ENCODE data around the gene TEX264. TPM values are rescaled to one million over a fixed set of nuclear protein-coding genes. Genes with fewer than 3 reads are reported as not detected.
A peak's percentile ranks its signal among the peaks of the same experiment; 100 is the strongest.

TEX264 gene
- polyA plus RNA-seq, 1 donor (not counting 4 experiments of a cell fraction or from before 2014, with no cell fraction given) = 35.8 TPM

GRCh38 chr3:51729042-51729633 lies 58.1 kb downstream of the TEX264 start:
- no peak overlapping the region for H3K9ac ChIP-seq (ENCODE audit: control insufficient read depth, extremely low read depth, insufficient read depth, low read length)
- dilution Hi-C loops (cut with MboI; ENCODE audit: extremely low pct_ligation_motif_present, low sequenced_read_pairs) = loop anchor here (5.0 kb wide), 1 partner anchor 48 kb away; the partner anchor contains the start of gene IQCF6
- no peaks in the 10 kb centered on the region for H3K27me3 ChIP-seq (ENCODE audit: control insufficient read depth, extremely low read depth, insufficient read depth, low read length)
- no peak overlapping the region for H3K4me3 ChIP-seq (ENCODE audit: control insufficient read depth in 2 of 3, extremely low read depth in 1 of 3, insufficient read depth in 2 of 3, low read depth in 1 of 3, low read length in 3 of 3)
- H3K4me1 ChIP-seq (ENCODE audit: control insufficient read depth, extremely low read depth, insufficient read depth, low read length) = peaks cover 23% of the 10 kb centered on the region
- no peaks in the 10 kb centered on the region for H3K36me3 ChIP-seq (ENCODE audit: control insufficient read depth in 2 of 2, extremely low read depth in 1 of 2, insufficient read depth in 2 of 2, low read length in 2 of 2)
- no peak for TF ChIP-seq EZH2 (IDR thresholded peaks at IDR 0.05; ENCODE audit: low read length)
- TF ChIP-seq, protein P1, sequence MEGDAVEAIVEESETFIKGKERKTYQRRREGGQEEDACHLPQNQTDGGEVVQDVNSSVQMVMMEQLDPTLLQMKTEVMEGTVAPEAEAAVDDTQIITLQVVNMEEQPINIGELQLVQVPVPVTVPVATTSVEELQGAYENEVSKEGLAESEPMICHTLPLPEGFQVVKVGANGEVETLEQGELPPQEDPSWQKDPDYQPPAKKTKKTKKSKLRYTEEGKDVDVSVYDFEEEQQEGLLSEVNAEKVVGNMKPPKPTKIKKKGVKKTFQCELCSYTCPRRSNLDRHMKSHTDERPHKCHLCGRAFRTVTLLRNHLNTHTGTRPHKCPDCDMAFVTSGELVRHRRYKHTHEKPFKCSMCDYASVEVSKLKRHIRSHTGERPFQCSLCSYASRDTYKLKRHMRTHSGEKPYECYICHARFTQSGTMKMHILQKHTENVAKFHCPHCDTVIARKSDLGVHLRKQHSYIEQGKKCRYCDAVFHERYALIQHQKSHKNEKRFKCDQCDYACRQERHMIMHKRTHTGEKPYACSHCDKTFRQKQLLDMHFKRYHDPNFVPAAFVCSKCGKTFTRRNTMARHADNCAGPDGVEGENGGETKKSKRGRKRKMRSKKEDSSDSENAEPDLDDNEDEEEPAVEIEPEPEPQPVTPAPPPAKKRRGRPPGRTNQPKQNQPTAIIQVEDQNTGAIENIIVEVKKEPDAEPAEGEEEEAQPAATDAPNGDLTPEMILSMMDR (optimal IDR thresholded peaks at IDR 0.05 in 1 of 3, IDR thresholded peaks at IDR 0.05 in 1 of 3, conservative IDR thresholded peaks at IDR 0.05 in 1 of 3; ENCODE audit: extremely low read depth in 1 of 3, insufficient read depth in 2 of 3, low read length in 3 of 3) = no peak
- peak overlapping the region; percentile 54 for H3K4me2 ChIP-seq (ENCODE audit: control insufficient read depth, extremely low read depth, insufficient read depth, low read depth, low read length)
- H3K27ac ChIP-seq (ENCODE audit: control insufficient read depth, insufficient read depth, low read length) = no peak overlapping the region
- no peaks in the 10 kb centered on the region for H4K20me1 ChIP-seq (ENCODE audit: control insufficient read depth, extremely low read depth, insufficient read depth, low read length)
- H3K79me2 ChIP-seq (ENCODE audit: control insufficient read depth, insufficient read depth, low read length) = no peaks in the 10 kb centered on the region
- H2AFZ ChIP-seq (ENCODE audit: control insufficient read depth, low read length) = peak overlapping the region; percentile 58
- FAIRE-seq (peak; percentile 80), DNase-seq (ENCODE audit: low read depth, low spot score) (peak; percentile 54)
- no peaks in the 10 kb centered on the region for H3K9me3 ChIP-seq (ENCODE audit: control insufficient read depth, low read depth, low read length)
- no peaks in the 10 kb centered on the region for H3K9me1 ChIP-seq (ENCODE audit: control insufficient read depth, extremely low read depth, insufficient read depth, low read length)

DNA sequence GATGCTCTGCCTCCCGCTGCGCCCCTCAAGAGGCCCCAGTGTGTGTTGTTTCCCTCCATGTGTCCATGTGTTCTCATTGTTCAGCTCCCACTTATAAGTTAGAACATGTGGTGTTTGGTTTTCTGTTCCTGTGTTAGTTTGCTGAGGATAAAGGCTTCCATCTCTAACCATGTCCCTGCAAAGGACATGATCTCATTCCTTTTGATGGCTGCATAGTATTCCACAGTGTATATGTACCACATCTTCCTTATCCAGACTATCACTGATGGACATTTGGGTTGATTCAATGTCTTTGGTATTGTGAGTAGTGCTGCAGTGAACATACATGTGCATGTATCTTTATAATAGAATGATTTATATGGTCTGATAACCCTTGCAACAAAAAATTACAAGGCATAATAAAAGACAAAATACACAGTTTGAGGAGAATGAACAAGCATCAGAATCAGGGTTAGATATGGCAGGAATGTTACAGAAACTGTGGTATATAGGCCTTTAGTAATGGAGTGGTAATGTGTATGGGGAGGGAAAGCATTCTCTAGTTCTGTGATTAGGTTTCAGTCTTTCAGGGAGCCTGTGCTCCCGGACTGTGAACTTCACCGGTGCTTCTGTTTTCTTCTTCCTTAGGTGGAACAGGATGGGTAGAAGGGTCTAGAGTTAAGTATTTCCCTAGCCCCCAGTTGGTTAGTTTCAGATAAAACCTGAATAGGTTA lies 63.0 kb downstream of the TEX264 start:
- no peaks in the 10 kb centered on the region for H3K79me2 ChIP-seq (ENCODE audit: control insufficient read depth, insufficient read depth, low read length)
- H3K4me3 ChIP-seq (ENCODE audit: control insufficient read depth in 2 of 3, extremely low read depth in 1 of 3, insufficient read depth in 2 of 3, low read depth in 1 of 3, low read length in 3 of 3) = no peak overlapping the region
- FAIRE-seq (no peak), DNase-seq (ENCODE audit: low read depth, low spot score) (no peak)
- TF ChIP-seq, protein P1 (optimal IDR thresholded peaks at IDR 0.05 in 1 of 3, IDR thresholded peaks at IDR 0.05 in 1 of 3, conservative IDR thresholded peaks at IDR 0.05 in 1 of 3; ENCODE audit: extremely low read depth in 1 of 3, insufficient read depth in 2 of 3, low read length in 3 of 3) = no peak
- TF ChIP-seq EZH2 (IDR thresholded peaks at IDR 0.05; ENCODE audit: low read length) = no peak
- dilution Hi-C loops (cut with MboI; ENCODE audit: extremely low pct_ligation_motif_present, low sequenced_read_pairs) = loop anchor here (5.0 kb wide), 1 partner anchor 63 kb away; no protein-coding TSS in a partner anchor
- H3K36me3 ChIP-seq (ENCODE audit: control insufficient read depth in 2 of 2, extremely low read depth in 1 of 2, insufficient read depth in 2 of 2, low read length in 2 of 2) = no peaks in the 10 kb centered on the region
- no peak overlapping the region for H3K9ac ChIP-seq (ENCODE audit: control insufficient read depth, extremely low read depth, insufficient read depth, low read length)
- H3K27ac ChIP-seq (ENCODE audit: control insufficient read depth, insufficient read depth, low read length) = no peak overlapping the region
- no peaks in the 10 kb centered on the region for H3K27me3 ChIP-seq (ENCODE audit: control insufficient read depth, extremely low read depth, insufficient read depth, low read length)
- no peak overlapping the region for H3K4me2 ChIP-seq (ENCODE audit: control insufficient read depth, extremely low read depth, insufficient read depth, low read depth, low read length)
- H2AFZ ChIP-seq (ENCODE audit: control insufficient read depth, low read length) = no peak overlapping the region
- H3K4me1 ChIP-seq (ENCODE audit: control insufficient read depth, extremely low read depth, insufficient read depth, low read length) = peaks cover 16% of the 10 kb centered on the region
- H3K9me1 ChIP-seq (ENCODE audit: control insufficient read depth, extremely low read depth, insufficient read depth, low read length) = no peaks in the 10 kb centered on the region
- H3K9me3 ChIP-seq (ENCODE audit: control insufficient read depth, low read depth, low read length) = no peaks in the 10 kb centered on the region
- H4K20me1 ChIP-seq (ENCODE audit: control insufficient read depth, extremely low read depth, insufficient read depth, low read length) = no peaks in the 10 kb centered on the region

Data from keratinocyte (primary cell).